ENCODE data around the gene FAM9A. TPM values are rescaled to one million over a fixed set of nuclear protein-coding genes. Genes with fewer than 3 reads are reported as not detected.
A peak's percentile ranks its signal among the peaks of the same experiment; 100 is the strongest.

The FAM9A gene
- not detected for total RNA-seq
- long read RNA-seq, donor 1 = 0 reads
- long read RNA-seq, donor 2 = 0 reads

DNA sequence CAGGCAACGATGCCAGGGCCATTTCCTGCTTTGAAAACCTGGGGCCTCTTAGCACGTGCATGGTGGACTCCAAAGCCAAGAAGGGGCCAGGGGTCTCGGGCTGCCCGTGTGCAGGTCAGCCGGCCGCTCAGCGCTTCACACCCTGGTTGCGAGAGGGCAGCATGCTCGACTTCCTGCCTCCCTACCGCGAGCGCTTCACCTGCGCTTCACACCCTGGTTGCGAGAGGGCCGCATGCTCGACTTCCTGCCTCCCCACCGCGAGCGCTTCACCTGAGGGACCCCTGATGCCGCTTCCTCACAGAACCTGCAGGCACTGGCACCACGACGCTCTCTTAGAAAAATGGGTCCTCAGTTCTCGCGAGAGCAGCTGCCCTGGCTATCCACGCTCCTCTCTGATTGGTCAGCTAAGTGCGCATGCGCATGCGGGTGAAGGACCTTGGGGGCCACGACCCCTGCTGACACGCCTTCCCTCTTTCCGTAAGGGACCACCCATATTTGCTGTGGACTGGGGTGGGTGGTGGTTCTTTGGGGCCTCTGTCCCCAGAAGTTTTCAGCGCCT lies at the start of gene FAM9A:
Gene FAM9A (minus strand): TSS at position 343 of the 559 bp plus-strand sequence. CDS start 1,212 bp downstream, outside the sequence.
- H3K4me3 ChIP-seq = no peak within 1 kb of the TSS
- DNase-seq (no peak), ATAC-seq (no peak)
- no peaks in the 10 kb centered on the region for H3K4me1 ChIP-seq (ENCODE audit: low read depth)
- no peaks in the 10 kb centered on the region for H3K36me3 ChIP-seq (ENCODE audit: low read depth)
- intact Hi-C loops (cut with DNase I, micrococcal nuclease) = no loop called here
- H3K9me3 ChIP-seq = no peaks in the 10 kb centered on the region
- TF ChIP-seq, protein P1, sequence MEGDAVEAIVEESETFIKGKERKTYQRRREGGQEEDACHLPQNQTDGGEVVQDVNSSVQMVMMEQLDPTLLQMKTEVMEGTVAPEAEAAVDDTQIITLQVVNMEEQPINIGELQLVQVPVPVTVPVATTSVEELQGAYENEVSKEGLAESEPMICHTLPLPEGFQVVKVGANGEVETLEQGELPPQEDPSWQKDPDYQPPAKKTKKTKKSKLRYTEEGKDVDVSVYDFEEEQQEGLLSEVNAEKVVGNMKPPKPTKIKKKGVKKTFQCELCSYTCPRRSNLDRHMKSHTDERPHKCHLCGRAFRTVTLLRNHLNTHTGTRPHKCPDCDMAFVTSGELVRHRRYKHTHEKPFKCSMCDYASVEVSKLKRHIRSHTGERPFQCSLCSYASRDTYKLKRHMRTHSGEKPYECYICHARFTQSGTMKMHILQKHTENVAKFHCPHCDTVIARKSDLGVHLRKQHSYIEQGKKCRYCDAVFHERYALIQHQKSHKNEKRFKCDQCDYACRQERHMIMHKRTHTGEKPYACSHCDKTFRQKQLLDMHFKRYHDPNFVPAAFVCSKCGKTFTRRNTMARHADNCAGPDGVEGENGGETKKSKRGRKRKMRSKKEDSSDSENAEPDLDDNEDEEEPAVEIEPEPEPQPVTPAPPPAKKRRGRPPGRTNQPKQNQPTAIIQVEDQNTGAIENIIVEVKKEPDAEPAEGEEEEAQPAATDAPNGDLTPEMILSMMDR (IDR thresholded peaks at IDR 0.05) = no peak

DNA sequence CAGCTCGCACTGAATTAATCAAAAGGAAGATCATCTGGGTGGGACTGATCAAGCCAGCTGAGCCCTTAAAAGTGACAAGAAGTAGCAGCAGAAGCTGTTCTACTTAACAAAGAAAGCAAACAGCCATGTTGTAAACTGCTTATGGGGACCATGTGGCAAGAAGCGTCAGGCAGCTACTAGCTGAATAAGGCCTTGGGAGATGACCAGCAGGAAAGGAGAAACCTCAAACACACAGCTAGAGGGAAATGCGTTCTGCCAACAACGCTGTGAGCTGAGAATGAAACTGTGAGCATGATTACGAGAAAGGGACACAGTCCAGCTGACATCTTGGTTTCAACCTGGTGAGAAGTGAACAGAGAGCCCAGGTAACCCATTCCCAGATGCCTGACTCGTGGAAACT lies 49.3 kb upstream of the FAM9A start:
- no peaks in the 10 kb centered on the region for H3K4me1 ChIP-seq (ENCODE audit: low read depth)
- no peak overlapping the region for H3K4me3 ChIP-seq
- no peak for DNase-seq
- TF ChIP-seq, protein P1 (IDR thresholded peaks at IDR 0.05) = no peak
- ATAC-seq = no peak
- intact Hi-C loops (cut with DNase I, micrococcal nuclease) = no loop called here
- no peaks in the 10 kb centered on the region for H3K36me3 ChIP-seq (ENCODE audit: low read depth)
- no peaks in the 10 kb centered on the region for H3K9me3 ChIP-seq

DNA sequence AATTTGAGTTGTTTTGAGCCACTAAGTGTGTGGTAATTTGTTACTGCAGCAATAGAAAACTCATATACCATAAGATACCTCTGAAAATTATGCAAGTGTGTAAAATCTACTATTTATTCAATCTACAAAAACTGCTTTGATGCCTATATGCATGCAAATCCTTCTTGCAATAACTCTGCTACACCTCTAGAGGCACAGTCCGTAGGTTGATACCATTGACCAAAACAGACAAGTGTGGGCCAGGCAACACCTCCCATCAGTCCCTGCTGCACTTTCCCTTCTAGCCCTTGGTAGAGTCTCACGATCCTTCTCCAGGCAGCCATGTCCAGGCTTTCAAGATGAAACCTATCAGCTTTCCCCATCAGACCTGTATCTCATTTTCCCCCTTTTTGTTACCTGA lies 48.8 kb upstream of the FAM9A start:
- Histone ChIP-seq H3K36me3 (ENCODE audit: low read depth) (no peaks in the 10 kb centered on the region), H3K4me3 (no peak overlapping the region), H3K4me1 (ENCODE audit: low read depth) (no peaks in the 10 kb centered on the region), H3K9me3 (no peaks in the 10 kb centered on the region)
- ATAC-seq = no peak
- DNase-seq = no peak
- intact Hi-C loops (cut with DNase I, micrococcal nuclease) = no loop called here
- TF ChIP-seq, protein P1 (IDR thresholded peaks at IDR 0.05) = no peak

- H3K4me1 ChIP-seq (ENCODE audit: low read depth) = no peaks in the 10 kb centered on the region
- H3K4me3 ChIP-seq = no peak overlapping the region
- DNase-seq (no peak), ATAC-seq (peak; percentile 60)
- no peaks in the 10 kb centered on the region for H3K36me3 ChIP-seq (ENCODE audit: low read depth)
- no peaks in the 10 kb centered on the region for H3K9me3 ChIP-seq
- intact Hi-C loops (cut with DNase I, micrococcal nuclease) = no loop called here
- TF ChIP-seq, protein P1 (IDR thresholded peaks at IDR 0.05) = no peak
Observed at GRCh38 chrX:8849458-8849857, 48.3 kb upstream of the FAM9A start.

GRCh38 chrX:8848911-8849310 lies 47.7 kb upstream of the FAM9A start:
- Histone ChIP-seq H3K9me3 (no peaks in the 10 kb centered on the region), H3K4me3 (no peak overlapping the region), H3K36me3 (ENCODE audit: low read depth) (no peaks in the 10 kb centered on the region), H3K4me1 (ENCODE audit: low read depth) (no peaks in the 10 kb centered on the region)
- no peak for DNase-seq
- no peak for ATAC-seq
- intact Hi-C loops (cut with DNase I, micrococcal nuclease) = no loop called here
- TF ChIP-seq, protein P1 (IDR thresholded peaks at IDR 0.05) = no peak

DNA sequence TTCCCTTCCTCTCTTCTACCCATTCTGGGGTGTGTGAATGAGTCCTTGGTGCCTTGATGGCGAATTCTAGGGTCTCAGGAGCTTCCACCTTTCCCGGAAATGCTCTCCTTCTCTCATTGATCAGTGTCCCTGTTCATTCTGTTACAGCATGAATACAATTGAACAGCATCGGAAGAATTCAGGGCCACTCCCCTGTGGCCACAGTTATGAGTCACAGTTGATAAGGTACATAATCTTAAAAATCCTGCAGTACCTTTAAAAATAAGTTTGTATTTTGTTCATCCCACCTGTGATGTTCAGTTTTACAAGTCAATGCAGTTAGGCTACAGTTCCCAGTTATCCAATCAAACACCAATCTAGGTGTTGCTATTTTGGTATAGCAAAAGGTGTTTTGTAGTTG lies 47.3 kb upstream of the FAM9A start:
- no peaks in the 10 kb centered on the region for H3K4me1 ChIP-seq (ENCODE audit: low read depth)
- intact Hi-C loops (cut with DNase I, micrococcal nuclease) = no loop called here
- DNase-seq (no peak), ATAC-seq (no peak)
- TF ChIP-seq, protein P1 (IDR thresholded peaks at IDR 0.05) = no peak
- no peak overlapping the region for H3K4me3 ChIP-seq
- H3K9me3 ChIP-seq = no peaks in the 10 kb centered on the region
- H3K36me3 ChIP-seq (ENCODE audit: low read depth) = no peaks in the 10 kb centered on the region
